Measurements from ENCODE around the gene TOPAZ1.

Gene TOPAZ1

GRCh38 chr3:44265815-44266214 is 24.1 kb downstream of the TOPAZ1 start:
- no peak for TF ChIP-seq CTCF (conservative IDR thresholded peaks at IDR 0.05; ENCODE audit: low read depth, low read length)
- H3K4me3 ChIP-seq (ENCODE audit: low read depth, low read length) = no peak overlapping the region
- no peak for DNase-seq (ENCODE audit: low read depth)

GRCh38 chr3:44272191-44272590 is 30.5 kb downstream of the TOPAZ1 start:
- H3K4me3 ChIP-seq (ENCODE audit: low read depth, low read length) = no peak overlapping the region
- TF ChIP-seq CTCF (conservative IDR thresholded peaks at IDR 0.05; ENCODE audit: low read depth, low read length) = no peak
- no peak for DNase-seq (ENCODE audit: low read depth)

GRCh38 chr3:44277925-44278324 is 36.2 kb downstream of the TOPAZ1 start:
- no peak for DNase-seq (ENCODE audit: low read depth)
- TF ChIP-seq CTCF (conservative IDR thresholded peaks at IDR 0.05; ENCODE audit: low read depth, low read length) = no peak
- H3K4me3 ChIP-seq (ENCODE audit: low read depth, low read length) = no peak overlapping the region

- TF ChIP-seq CTCF (conservative IDR thresholded peaks at IDR 0.05; ENCODE audit: low read depth, low read length) = no peak
- no peak overlapping the region for H3K4me3 ChIP-seq (ENCODE audit: low read depth, low read length)
- no peak for DNase-seq (ENCODE audit: low read depth)
Measured at GRCh38 chr3:44280077-44280476, 38.4 kb downstream of the TOPAZ1 start.

- TF ChIP-seq CTCF (conservative IDR thresholded peaks at IDR 0.05; ENCODE audit: low read depth, low read length) = no peak
- no peak for DNase-seq (ENCODE audit: low read depth)
- no peak overlapping the region for H3K4me3 ChIP-seq (ENCODE audit: low read depth, low read length)
Measured at GRCh38 chr3:44280631-44281030, 38.9 kb downstream of the TOPAZ1 start.

- no peak overlapping the region for H3K4me3 ChIP-seq (ENCODE audit: low read depth, low read length)
- no peak for DNase-seq (ENCODE audit: low read depth)
- no peak for TF ChIP-seq CTCF (conservative IDR thresholded peaks at IDR 0.05; ENCODE audit: low read depth, low read length)
Measured at GRCh38 chr3:44284949-44285348, 43.3 kb downstream of the TOPAZ1 start.

- TF ChIP-seq CTCF (conservative IDR thresholded peaks at IDR 0.05; ENCODE audit: low read depth, low read length) = no peak
- DNase-seq (ENCODE audit: low read depth) = no peak
- H3K4me3 ChIP-seq (ENCODE audit: low read depth, low read length) = no peak overlapping the region
Measured at GRCh38 chr3:44289882-44290462, 48.3 kb downstream of the TOPAZ1 start.
